Kidney epithelial cell (primary cell): Measurements from ENCODE around the gene ETV6. TPM values are rescaled to one million over a fixed set of nuclear protein-coding genes. Genes with fewer than 3 reads are reported as not detected.

Experiments used
- DNase-seq: peaks from one replicate; pipeline ENCODE4 v3.0.0-alpha.2; 2010; ENCODE audit warnings: low read depth
- H3K27me3 ChIP-seq: 2 replicates; pipeline ENCODE4 v1.6.0; 2011; ENCODE audit warnings: low read length; ENCODE audit not compliant: control insufficient read depth, insufficient read depth
- H3K36me3 ChIP-seq: 2 replicates; pipeline ENCODE4 v1.5.1; 2011; ENCODE audit warnings: low read length; ENCODE audit not compliant: control insufficient read depth, insufficient read depth
- H3K4me3 ChIP-seq: 2 replicates; pipeline ENCODE4 v1.5.1; 2011; ENCODE audit warnings: low read depth, mild to moderate bottlenecking, control low read depth, low read length
- total RNA-seq: library from RNA; depleted of rRNA; stranded (reverse); fragments of >200 nt; gene quantifications from 2 replicates; pipeline ENCODE4 v1.2.3, GENCODE V29; 2015
- TF ChIP-seq, protein P1 (sequence below): IDR thresholded peaks from 2 replicates; pipeline ENCODE4 v1.5.1; 2011; ENCODE audit warnings: mild to moderate bottlenecking, moderate library complexity, low read length, control low read depth, inconsistent platforms; ENCODE audit not compliant: insufficient read depth, poor library complexity, severe bottlenecking

Gene ETV6
- total RNA-seq, 1 donor from 2014 or later: 17.6 TPM

DNA sequence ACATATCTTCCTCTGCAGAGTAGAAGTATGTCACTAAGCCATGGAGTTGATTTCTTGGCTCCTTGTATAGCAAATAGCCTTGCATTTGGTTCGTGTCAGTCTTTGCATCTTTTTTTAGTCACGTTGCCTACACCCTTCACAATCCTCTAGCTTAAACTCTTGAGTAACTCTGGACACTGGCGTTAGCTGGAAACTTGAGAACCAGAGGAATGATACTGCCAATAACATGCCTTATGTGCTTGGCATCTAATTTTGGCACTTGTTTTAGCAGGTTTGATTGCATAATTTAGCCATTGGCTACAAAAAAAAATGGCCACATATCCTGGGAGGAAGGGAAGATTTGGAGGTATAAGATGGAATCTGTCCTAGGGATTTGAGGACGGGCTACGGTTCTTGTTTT is 136.2 kb downstream of the ETV6 start:
- TF ChIP-seq, protein P1, sequence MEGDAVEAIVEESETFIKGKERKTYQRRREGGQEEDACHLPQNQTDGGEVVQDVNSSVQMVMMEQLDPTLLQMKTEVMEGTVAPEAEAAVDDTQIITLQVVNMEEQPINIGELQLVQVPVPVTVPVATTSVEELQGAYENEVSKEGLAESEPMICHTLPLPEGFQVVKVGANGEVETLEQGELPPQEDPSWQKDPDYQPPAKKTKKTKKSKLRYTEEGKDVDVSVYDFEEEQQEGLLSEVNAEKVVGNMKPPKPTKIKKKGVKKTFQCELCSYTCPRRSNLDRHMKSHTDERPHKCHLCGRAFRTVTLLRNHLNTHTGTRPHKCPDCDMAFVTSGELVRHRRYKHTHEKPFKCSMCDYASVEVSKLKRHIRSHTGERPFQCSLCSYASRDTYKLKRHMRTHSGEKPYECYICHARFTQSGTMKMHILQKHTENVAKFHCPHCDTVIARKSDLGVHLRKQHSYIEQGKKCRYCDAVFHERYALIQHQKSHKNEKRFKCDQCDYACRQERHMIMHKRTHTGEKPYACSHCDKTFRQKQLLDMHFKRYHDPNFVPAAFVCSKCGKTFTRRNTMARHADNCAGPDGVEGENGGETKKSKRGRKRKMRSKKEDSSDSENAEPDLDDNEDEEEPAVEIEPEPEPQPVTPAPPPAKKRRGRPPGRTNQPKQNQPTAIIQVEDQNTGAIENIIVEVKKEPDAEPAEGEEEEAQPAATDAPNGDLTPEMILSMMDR: no peak
- no peaks in the 10 kb centered on the region for H3K27me3 ChIP-seq
- H3K36me3 ChIP-seq: no peaks in the 10 kb centered on the region
- no peak overlapping the region for H3K4me3 ChIP-seq
- no peak for DNase-seq

DNA sequence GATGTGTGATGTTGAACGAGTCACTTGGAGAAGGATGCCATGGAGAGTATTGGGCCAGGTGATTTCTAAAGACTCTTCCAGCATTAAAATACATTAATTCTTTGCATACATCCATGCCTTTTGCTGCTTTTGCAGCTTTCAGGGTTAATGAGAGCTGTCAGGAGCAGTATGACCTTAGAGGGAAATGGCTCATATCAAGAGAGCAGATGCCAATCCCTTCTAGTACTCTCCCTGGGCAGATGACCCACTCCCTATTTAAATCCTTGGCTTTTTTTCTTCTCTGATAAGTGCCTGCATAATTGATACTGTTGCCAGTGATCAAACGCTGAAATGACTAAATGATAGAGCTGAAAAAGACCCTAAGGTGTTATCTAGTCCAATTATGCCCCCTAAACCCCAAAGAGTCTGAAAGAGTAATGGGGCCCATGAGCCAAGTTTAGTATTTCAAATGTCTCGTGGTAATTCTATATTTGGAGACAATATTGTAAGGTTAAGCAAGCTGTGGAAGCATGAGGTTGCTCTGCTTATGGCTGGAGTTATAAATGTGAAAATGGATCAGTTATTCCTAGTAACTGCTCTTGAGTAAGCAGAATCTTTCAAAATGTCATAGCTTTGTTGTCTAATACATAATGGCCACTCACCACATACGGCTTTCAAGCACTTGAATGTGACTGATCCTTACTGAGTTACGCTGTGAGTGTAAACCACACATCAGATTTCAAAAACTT is 137.3 kb downstream of the ETV6 start:
- TF ChIP-seq, protein P1: no peak
- no peak for DNase-seq
- Histone ChIP-seq H3K4me3 (no peak overlapping the region), H3K27me3 (no peaks in the 10 kb centered on the region), H3K36me3 (no peaks in the 10 kb centered on the region)

DNA sequence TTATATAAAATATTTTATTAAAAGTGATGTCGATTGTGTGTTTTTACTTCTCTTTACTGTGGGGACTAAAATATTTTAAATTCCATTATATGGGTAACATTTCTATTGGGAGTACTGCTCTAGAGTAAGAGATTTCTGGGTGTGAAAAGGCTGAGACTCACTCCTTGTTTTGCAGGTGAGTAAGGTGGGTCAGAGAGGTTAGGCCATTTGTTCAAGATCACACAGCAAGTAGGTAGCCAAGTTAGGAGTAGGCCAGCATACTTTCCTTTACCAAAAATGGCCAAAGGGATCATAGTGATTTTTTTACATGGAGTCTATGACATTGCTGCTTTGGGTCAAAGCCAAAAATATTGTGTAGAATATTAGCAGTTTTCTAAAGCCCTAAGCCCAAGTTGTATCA is 138.0 kb downstream of the ETV6 start:
- no peaks in the 10 kb centered on the region for H3K36me3 ChIP-seq
- no peak for DNase-seq
- no peaks in the 10 kb centered on the region for H3K27me3 ChIP-seq
- TF ChIP-seq, protein P1: no peak
- no peak overlapping the region for H3K4me3 ChIP-seq

DNA sequence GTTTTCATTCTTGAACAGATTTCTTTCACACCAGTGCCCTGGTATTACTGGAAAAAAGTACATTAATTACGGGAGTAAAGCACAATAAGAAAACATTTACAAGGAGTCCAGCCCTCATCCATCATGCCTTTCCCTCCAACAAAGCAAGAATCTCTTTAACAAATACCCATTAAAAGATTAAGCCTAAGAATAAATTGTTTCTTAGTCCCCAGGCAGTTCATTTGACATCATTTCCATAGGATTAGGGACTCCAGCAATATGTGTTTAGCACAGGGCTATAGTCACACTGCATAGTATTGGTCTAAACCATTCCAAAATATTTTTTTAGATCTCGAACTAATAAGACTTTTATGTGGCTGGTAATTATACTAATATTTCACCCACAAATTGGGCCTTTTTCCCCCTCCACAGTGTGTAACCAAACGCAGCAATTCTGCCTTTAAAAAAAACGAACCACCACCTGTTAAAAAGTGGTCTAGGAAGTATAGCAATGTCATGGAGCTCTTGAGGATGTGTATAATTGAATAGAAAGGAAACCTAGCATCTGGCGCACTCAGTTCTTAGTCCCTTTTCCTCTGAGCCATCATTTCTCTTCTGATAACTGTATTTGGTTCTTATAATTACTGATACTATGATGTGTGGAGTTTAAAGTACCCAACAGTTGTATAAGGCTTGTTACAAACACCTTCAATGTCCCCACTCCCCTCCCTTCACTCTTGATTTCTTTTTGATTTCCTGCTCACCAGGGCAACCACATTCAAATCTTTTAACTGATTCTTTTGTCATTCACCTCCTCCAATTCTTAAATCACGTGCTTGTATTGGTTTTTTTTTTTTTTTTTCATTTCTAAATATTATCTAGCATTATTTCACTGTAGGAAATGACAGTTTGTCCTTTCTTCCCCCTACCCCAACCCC is 138.7 kb downstream of the ETV6 start:
- TF ChIP-seq, protein P1: no peak
- Histone ChIP-seq H3K36me3 (no peaks in the 10 kb centered on the region), H3K4me3 (no peak overlapping the region), H3K27me3 (no peaks in the 10 kb centered on the region)
- DNase-seq: no peak

DNA sequence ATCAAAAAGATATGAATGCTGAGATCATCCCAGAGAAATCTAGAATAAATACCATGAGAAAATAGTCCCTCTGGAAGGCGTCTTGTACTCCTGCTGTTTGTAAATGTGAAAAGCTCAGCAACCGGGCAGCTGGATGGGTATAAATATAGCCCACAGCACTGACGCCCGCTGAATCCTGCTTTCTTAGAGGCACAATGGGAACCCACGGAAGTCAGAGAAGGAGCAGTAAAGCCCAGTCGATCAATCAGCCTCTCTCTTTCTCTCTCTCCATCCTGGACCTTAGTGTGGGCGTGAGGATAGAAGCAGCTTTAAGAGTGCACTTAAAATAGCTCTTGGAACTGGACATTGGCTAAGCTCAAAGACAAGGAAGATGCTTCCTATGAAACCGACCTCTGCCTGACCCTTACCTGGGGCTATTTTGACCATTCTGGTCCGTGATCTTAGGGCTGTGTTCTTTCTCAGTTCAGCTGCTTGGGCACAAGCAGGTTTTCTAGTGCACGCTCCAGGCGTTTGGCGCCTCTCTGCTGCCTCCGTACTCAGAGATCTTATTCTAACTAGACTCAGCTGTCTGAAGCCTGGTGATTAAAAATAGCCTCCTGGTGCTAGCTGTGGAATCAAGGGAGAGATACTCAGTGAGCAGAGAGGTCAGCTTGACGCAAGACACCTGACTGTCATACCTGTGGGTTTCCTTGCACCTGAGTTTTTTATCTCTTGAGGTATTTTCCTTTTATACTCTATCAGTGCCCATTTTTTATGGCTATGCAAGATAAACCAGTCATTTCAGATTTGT is 144.6 kb downstream of the ETV6 start:
- H3K36me3 ChIP-seq: no peaks in the 10 kb centered on the region
- DNase-seq: no peak

More for the DNA sequence above, 144.6 kb downstream of the ETV6 start:
- H3K4me3 ChIP-seq: no peak overlapping the region
- no peaks in the 10 kb centered on the region for H3K27me3 ChIP-seq
- TF ChIP-seq, protein P1: no peak
